Anterior cingulate cortex (tissue), 58 donors: ENCODE results near the gene SGPP1.
"Not testable (repeated sequence)": the region's sequence is repeated elsewhere in the genome, so short reads cannot be mapped to it uniquely, and the experiment has no call there.

ENCODE experiments used
- DNase-seq, 58 donors: peaks; one replicate each; lab custom pipeline; 2025; lab: John Stamatoyannopoulos, UW

SGPP1 gene

GRCh38 chr14:63727231-63727735 is 582 bp downstream of the SGPP1 start:
- peak in 52 of 58 donors; percentile 1 to 75 (median 48) for DNase-seq

- DNase-seq: no peak
These were observed 1.4 kb downstream of the SGPP1 start for GRCh38 chr14:63726499-63726898.

GRCh38 chr14:63725786-63726460 is 1.9 kb downstream of the SGPP1 start:
- no peak for DNase-seq

DNA sequence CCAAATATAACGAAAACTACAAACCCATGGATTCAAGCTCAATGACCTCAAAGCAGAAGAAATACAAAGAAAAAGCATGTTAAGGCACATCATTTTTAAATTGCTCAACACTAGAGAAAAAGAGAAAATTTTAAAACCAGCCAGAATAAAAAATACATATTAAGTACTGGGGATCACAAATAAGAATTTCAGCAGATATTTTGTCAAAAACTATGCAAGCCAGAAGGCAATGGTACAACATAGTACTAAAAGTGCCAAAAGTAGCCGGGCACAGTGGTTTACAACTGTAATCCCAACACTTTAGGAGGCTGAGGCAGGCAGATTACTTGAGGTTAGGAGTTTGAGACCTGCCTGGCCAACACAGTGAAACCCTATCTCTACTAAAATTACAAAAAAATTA is 10.2 kb downstream of the SGPP1 start:
- DNase-seq: no peak

GRCh38 chr14:63715360-63715759 is 12.5 kb downstream of the SGPP1 start:
- no peak for DNase-seq

DNA sequence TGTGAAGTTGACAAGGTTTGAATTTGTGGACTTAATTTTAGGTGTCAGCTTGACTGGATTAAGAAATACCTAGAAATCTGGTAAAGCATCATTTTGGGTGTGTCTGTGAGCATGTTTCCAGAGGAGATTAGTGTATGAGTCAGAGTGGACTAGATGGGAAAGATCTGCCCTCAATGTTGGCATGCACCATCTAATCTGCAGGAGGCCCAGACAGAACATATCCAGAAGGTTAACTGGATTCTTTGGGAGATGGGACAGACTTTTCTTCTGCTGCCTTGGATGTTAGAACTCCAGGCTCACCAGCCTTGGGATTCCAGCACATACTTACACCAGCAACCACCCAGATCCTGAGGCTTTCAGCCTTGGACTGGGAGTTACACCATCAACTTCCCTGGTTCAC is 14.1 kb downstream of the SGPP1 start:
- DNase-seq: no peak

DNA sequence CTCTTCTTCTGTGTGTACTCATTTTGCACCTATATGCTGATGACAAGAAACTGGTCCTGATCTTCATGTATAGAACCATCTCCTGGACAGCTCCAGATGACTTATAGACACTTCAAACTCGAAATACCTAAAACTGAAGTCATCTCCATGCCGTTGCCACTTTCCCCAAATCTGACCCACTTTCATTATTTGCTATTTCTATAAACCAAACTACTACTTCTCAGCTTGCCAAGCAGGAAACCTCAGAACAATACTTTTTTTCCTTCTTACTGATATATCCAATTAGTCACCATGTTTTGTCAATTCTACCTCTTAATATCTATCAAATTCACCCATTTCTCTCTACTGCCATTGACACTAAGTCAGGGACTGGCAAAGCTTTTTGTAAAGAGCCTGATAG is 14.8 kb downstream of the SGPP1 start:
- DNase-seq: no peak

DNA sequence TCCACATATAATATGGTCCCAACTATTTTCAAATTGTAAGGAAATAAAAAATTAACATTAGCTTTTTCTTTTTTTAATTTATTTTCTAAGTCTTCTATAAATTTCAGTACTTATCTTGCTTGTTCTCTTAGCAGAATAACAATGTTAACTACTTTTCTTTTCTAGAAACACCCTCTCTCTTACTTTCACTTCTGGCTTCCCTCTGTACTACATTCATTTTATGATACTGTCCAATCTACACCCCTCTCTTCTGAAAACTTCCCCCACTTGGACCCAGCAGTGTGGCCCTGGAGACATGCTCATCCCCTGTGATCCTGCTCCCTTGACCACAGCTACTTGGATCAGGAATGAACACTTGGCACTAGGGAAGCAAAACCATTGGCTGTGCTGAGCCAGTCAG is 15.7 kb downstream of the SGPP1 start:
- no peak for DNase-seq

- DNase-seq: no peak
These were observed 17.4 kb downstream of the SGPP1 start for GRCh38 chr14:63710497-63710896.

DNA sequence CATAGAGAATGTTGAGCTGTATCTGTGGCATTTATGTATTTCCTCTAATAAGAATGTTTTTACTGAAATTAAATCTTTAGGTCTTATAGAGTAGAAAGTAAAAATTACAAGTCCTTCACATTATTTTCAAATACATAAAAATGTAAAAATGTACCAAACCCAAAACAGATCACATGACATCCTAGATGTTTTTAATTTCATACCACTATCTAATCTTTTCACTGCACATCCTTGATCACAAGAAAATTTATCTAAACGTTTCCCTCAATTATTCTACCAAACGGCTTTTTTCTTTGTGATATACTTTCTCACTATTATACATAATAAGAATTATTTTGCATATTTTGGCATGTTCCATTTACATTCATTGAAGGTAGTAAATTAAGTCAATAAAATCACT is 18.3 kb downstream of the SGPP1 start:
- DNase-seq: no peak

- no peak for DNase-seq
These were observed 20.6 kb downstream of the SGPP1 start for GRCh38 chr14:63707216-63707615.

DNA sequence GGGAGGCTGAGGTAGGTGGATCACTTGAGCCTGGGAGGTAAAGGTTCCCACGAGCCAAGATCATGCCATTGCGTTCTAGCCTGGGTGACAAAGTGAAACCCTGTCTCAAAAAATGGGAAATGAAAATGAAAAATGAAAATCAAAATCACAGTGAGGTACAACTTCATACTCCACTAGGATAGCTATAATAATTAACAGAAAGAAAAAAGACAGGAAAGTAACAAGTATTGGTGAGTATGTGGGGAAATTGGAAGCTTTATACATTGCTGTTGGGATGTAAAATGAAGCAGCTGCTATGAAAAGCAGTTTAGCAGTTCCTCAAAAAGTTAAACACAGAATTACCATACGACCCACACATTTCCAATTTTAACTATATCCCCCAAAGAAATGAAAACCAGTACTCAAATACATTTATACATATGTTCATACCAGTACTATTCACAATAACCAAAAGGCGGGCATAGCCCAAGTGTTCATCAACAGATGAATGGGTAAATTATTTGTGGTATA is 22.2 kb downstream of the SGPP1 start:
- DNase-seq: no peak

DNA sequence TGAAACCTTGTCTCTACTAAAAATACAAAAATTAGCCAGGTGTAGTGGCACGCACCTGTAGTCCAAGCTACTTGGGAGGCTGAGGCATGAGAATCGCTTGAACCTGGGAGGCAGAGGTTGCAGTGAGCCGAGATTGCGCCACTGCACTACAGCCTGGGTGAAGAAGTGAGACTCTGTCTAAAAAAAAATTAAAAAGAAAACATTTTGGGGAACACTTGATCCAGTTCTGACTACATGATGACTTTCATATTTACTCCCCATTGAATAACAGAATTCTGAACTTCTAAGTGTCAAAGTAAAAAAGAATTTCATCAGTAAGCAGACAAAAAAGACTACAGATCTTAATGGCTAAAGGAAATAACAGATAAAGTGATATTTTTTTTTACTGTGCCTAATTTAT is 25.3 kb downstream of the SGPP1 start:
- not testable (repeated sequence) for DNase-seq

DNA sequence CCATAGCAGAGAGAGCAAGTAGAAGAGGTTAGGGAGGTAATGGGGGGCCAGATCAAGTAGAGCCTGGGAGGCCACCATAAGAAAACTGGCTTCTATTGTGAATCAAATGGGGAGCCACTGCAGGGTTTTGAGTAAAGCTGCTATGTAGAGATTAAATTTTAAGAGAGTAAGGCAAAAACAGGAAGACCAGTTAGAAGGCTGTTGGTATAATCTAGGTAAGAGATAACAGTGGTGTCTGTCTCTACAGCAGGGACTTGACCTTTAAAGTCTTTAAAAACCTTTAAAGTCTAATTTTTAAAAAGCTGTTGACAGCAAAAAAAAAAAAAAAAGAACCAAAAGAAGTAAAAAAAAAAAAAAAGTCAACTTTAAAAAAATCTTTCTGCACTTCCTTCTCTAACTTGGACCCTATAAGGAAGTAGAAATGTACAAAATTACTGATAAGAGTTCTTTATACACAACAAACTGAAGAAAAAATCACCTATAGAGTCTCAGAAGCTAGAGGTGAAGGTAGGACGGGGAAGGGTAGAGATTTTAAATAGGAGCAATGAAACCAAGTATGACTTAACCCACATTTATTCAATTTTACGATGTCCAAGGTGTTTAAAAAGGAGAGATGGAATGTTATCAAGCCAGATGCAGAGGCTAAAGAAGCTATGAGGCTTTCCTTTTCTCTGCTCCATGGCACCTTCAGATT is 26.1 kb downstream of the SGPP1 start:
- no peak for DNase-seq

DNA sequence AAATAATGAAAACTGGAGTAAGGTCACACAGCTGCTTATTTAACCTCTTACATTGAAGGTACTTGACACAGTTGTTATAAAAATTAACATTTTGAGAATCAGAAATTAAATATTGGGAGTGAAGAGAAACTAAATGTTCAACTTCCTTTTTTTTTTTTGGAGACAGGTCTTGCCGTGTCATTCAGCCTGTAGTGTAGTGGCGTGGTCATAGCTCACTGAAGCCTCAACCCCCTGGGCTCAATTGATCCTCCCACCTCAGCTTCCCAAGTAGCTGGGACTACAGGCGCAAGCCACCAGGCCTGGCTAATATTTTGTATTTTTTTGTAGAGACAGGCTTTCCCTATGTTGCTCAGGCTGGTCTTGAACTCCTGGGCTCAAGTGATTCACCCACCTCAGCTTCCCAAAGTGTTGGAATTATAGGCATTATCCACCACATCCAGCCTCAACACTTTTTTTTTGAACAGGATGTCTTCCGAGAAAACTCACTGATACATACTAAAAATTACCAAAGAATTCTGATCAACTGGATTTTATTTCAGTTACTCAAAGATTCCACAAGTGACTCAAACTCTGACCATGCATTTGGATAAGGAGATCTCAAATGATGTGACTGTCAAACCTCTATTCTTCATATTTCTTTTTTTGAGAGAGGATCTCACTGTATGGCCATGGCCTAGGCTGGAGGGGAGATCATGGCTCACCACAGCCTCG is 35.4 kb downstream of the SGPP1 start:
- DNase-seq: no peak

DNA sequence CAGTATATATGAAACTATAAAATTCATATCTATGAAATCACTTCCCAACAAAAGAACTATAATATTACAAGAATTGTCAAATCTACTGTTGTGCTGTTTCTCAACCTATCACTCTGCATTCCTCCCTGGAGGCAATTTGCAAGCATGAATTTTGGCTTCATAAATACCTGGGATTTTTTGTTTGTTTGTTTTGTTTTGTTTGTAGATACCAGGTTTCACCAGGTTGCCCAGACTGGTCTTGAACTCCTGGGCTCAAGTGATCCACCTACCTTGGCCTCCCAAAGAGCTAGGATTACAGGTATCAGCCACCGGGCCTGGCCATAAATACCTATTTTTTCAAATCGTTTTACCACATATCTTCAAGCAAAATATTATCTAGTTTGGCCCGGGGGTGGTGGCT is 38.7 kb downstream of the SGPP1 start:
- DNase-seq: no peak

- DNase-seq: no peak
These were observed 40.9 kb downstream of the SGPP1 start for GRCh38 chr14:63686926-63687325.

DNA sequence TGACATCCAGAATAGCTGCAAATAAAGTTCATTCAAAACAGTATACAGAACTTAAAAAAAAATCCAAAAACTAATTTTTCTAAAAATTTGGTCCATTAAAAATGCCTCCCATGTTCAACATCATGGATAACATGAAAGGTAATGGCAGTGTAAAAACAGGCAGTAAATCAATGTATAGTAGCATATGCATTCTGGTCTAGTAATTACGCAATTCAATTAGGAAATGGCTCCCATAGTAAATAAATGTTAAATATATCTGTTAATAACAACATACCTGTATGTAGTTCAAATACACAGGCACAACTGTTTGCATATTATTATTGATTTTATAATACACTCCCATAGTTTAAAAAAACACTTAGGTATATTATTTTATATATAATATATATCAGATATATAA is 42.5 kb downstream of the SGPP1 start:
- DNase-seq: no peak

DNA sequence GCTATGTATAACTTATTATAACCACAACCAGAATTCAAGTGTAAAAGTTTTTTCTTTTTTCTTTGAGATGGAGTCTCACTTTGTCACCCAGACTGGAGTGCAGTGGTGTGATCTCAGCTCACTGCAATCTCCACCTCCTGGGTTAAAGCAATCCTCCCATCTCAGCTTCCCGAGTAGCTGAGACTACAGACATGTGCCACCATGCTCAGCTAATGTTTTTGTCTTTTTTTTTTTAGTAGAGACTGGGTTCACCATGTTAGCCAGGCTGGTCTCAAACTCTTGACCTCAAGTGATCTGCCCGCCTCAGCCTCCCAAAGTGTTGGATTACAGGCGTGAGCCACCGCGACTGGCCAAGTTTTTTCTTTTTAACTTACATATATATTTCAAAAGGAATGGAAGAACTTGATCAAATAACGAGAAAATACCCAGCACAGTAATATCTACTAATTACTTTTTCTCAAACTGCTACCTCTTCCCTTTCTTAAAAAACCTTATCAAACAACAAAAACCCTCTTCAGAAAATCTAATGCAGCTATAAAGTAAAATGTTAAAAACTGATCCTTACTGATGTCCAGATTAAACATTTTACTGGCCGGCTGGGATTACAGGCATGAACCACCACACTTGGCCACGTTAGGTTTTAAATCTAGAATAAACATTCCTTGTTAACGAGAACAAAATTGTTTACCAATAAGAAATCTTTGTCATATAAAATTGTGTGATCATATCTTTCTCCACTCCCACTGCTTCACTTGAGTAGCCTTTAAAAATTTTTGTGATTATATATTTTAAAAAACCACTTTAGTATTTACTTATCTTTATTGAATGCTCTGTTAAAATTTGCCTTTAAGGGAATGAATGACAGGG is 44.9 kb downstream of the SGPP1 start:
- no peak for DNase-seq

GRCh38 chr14:63678536-63678935 is 49.3 kb downstream of the SGPP1 start:
- DNase-seq: no peak
